B cell (primary cell): ENCODE results near the gene COX10. TPM values are rescaled to one million over a fixed set of nuclear protein-coding genes. Genes with fewer than 3 reads are reported as not detected.

Experiments
- ATAC-seq: fragments of 200-7000 bp; cut with Tn5 transposase; one replicate; pipeline ENCODE4 v1.10.0; 2021; ENCODE audit warnings: low read depth, mild to moderate bottlenecking, moderate number of reproducible peaks, moderate library complexity
- CTCF ChIA-PET: fragments of 350-600 bp; sonication (Branson Sonifier 250); formaldehyde crosslinking; loops from one replicate; lab custom pipeline; 2021; ENCODE audit warnings: antibody characterized with exemption, inconsistent platforms; lab: Charles Lee
- POLR2A ChIA-PET: fragments of 350-600 bp; sonication (Branson Sonifier 250); formaldehyde crosslinking; loops from one replicate; lab custom pipeline; 2021; ENCODE audit warnings: antibody characterized with exemption; lab: Charles Lee
- DNase-seq: peaks from one replicate; pipeline ENCODE4 v3.0.0; 2013
- H2AFZ ChIP-seq: 2 replicates; pipeline ENCODE4 v1.6.1; 2012; ENCODE audit warnings: mild to moderate bottlenecking, low read depth, low read length; ENCODE audit not compliant: insufficient read depth, poor library complexity, severe bottlenecking
- H3K27ac ChIP-seq, 2 donors: 1 replicate in 1 of 2; 2 replicates in 1 of 2; pipeline ENCODE4 v1.5.1; 2012 to 2013; ENCODE audit warnings: low read length in 2 of 2, mild to moderate bottlenecking in 2 of 2, moderate library complexity in 1 of 2
- H3K27me3 ChIP-seq, 4 experiments: fragments of 200-600 bp in 1 of 4; sonication (generic) in 1 of 4; replicated peaks in 1 of 4; 1 replicate in 2 of 4; 2 replicates in 2 of 4; pipeline versions ENCODE4 v1.6.1 to v1.7.0; 2013 to 2016; ENCODE audit warnings: low read length in 3 of 4, mild to moderate bottlenecking in 2 of 4, mixed read lengths in 1 of 4, moderate library complexity in 1 of 4; ENCODE audit not compliant: insufficient read depth in 4 of 4, control insufficient read depth in 3 of 4; ENCODE audit errors: control extremely low read depth in 1 of 4
- H3K36me3 ChIP-seq, 2 experiments: replicated peaks in 1 of 2; 1 replicate in 1 of 2; 2 replicates in 1 of 2; pipeline versions ENCODE4 v1.6.1 to v1.7.1; 2013; ENCODE audit warnings: low read length in 1 of 2; ENCODE audit not compliant: insufficient read depth in 2 of 2, control insufficient read depth in 1 of 2; ENCODE audit errors: control extremely low read depth in 1 of 2, extremely low read depth in 1 of 2
- H3K4me1 ChIP-seq, 2 donors: fragments of 200-600 bp in 1 of 2; sonication (generic) in 1 of 2; 1 replicate in 1 of 2; 2 replicates in 1 of 2; pipeline versions ENCODE4 v1.5.1 to v1.6.1; 2013 to 2017; ENCODE audit warnings: low read length in 2 of 2; ENCODE audit not compliant: control insufficient read depth in 2 of 2, insufficient read depth in 2 of 2
- H3K4me2 ChIP-seq: replicated peaks from 2 replicates; pipeline ENCODE3; 2012; ENCODE audit warnings: mild to moderate bottlenecking, low read depth, low read length; ENCODE audit not compliant: poor library complexity, severe bottlenecking
- H3K4me3 ChIP-seq, 5 experiments: fragments of 200-600 bp in 1 of 5; sonication (generic) in 1 of 5; 1 replicate in 3 of 5; 2 replicates in 2 of 5; pipeline versions ENCODE4 v1.5.1 to v1.7.0; 2011 to 2016; ENCODE audit warnings: low read length in 4 of 5, mild to moderate bottlenecking in 4 of 5, low read depth in 2 of 5, control low read depth in 1 of 5, moderate library complexity in 1 of 5; ENCODE audit not compliant: insufficient read depth in 1 of 5; ENCODE audit errors: control extremely low read depth in 1 of 5, extremely low read depth in 1 of 5
- H3K79me2 ChIP-seq: fragments of 200-600 bp; sonication (generic); one replicate; pipeline ENCODE4 v1.6.0; 2016; ENCODE audit warnings: low read length; ENCODE audit not compliant: control insufficient read depth, insufficient read depth
- H3K9ac ChIP-seq: fragments of 200-600 bp; sonication (generic); 2 replicates; pipeline ENCODE4 v1.6.1; 2017; ENCODE audit warnings: mild to moderate bottlenecking, low read length, moderate library complexity
- H3K9me3 ChIP-seq, 3 donors: one replicate each; pipeline versions ENCODE4 v1.6.1 to v1.7.1; 2013; ENCODE audit warnings: low read length in 2 of 3; ENCODE audit not compliant: control insufficient read depth in 2 of 3, insufficient read depth in 1 of 3; ENCODE audit errors: control extremely low read depth in 1 of 3
- H4K20me1 ChIP-seq: 2 replicates; pipeline ENCODE4 v1.6.0; 2012; ENCODE audit warnings: mild to moderate bottlenecking, low read length; ENCODE audit not compliant: insufficient read depth, control insufficient read depth, poor library complexity, severe bottlenecking
- H3K27ac Mint-ChIP-seq: one replicate; pipeline ENCODE4 v1.8.0; 2021; ENCODE audit warnings: mixed read lengths
- H3K27me3 Mint-ChIP-seq: one replicate; pipeline ENCODE4 v1.8.0; 2021; ENCODE audit warnings: mixed read lengths
- H3K4me1 Mint-ChIP-seq: one replicate; pipeline ENCODE4 v1.8.0; 2021; ENCODE audit warnings: mixed read lengths
- H3K4me3 Mint-ChIP-seq: one replicate; pipeline ENCODE4 v1.8.0; 2021; ENCODE audit warnings: mixed read lengths
- H3K9me3 Mint-ChIP-seq: one replicate; pipeline ENCODE4 v1.8.0; 2022; ENCODE audit warnings: mixed read lengths; ENCODE audit not compliant: insufficient read depth
- CTCF ChIP-seq: fragments of 200-600 bp; IDR thresholded peaks from one replicate; pipeline ENCODE4 v1.8.0; 2022; ENCODE audit warnings: antibody characterized with exemption, mild to moderate bottlenecking
- EZH2 ChIP-seq: IDR thresholded peaks from 2 replicates; pipeline ENCODE4 v1.6.1; 2012; ENCODE audit warnings: borderline replicate concordance, low read depth, mild to moderate bottlenecking, moderate library complexity, low read length; ENCODE audit not compliant: insufficient read depth, poor library complexity, severe bottlenecking
- WGBS: methylation state at CpG from one replicate; pipeline ENCODE4 v1.1.5; 2013; ENCODE audit warnings: missing lambda C conversion rate; ENCODE audit not compliant: insufficient coverage; 5-methylcytosine and 5-hydroxymethylcytosine counted together
- intact Hi-C: fragments of 100-400 bp; cut with micrococcal nuclease; formaldehyde crosslinking; loops from one replicate; pipeline ENCODE4 v1.10.0; 2022
- polyA plus RNA-seq: library from polyadenylated mRNA; depleted of rRNA; stranded (reverse); fragments of >200 nt; gene quantifications from 2 replicates; pipeline ENCODE4 v1.2.3, GENCODE V29; 2012
- total RNA-seq, 2 donors: library from RNA; stranded (reverse); fragments of 120-200 nt in 1 of 2; gene quantifications; 1 replicate in 1 of 2; 2 replicates in 1 of 2; pipeline versions ENCODE4 v1.2.3 to v1.2.4, GENCODE V29; 2013 to 2022

COX10 gene
- total and polyA plus RNA-seq, 2 donors (not counting 1 experiment from before 2014, with no cell fraction given) = 21.8 to 23.3 TPM

- H4K20me1 ChIP-seq = no peaks in the 10 kb centered on the region
- H3K4me3 ChIP-seq = no peak overlapping the region
- no peaks in the 10 kb centered on the region for H3K4me1 Mint-ChIP-seq
- no peaks in the 10 kb centered on the region for H3K27me3 ChIP-seq
- CTCF ChIA-PET = no interaction called here
- TF ChIP-seq EZH2 = no peak
- TF ChIP-seq CTCF = no peak
- no peak overlapping the region for H3K4me3 Mint-ChIP-seq
- no peak for DNase-seq
- no peaks in the 10 kb centered on the region for H3K4me1 ChIP-seq
- intact Hi-C loops = no loop called here
- H3K36me3 ChIP-seq = peaks cover 4 to 7% of the 10 kb centered on the region in 2 experiments
- WGBS = 100% methylated on average over 2 of the region's 6 CpGs
- no peaks in the 10 kb centered on the region for H3K79me2 ChIP-seq
- H3K27me3 Mint-ChIP-seq = no peaks in the 10 kb centered on the region
- no peaks in the 10 kb centered on the region for H3K9me3 Mint-ChIP-seq
- H3K27ac ChIP-seq = no peak overlapping the region
- POLR2A ChIA-PET = no interaction called here
- H3K9me3 ChIP-seq = no peaks in the 10 kb centered on the region
- no peak for ATAC-seq
- no peak overlapping the region for H3K9ac ChIP-seq
- H3K27ac Mint-ChIP-seq = no peak overlapping the region
- H2AFZ ChIP-seq = no peak overlapping the region
- no peak overlapping the region for H3K4me2 ChIP-seq
These were observed 22.3 kb upstream of the COX10 start for GRCh38 chr17:14046978-14047377.

GRCh38 chr17:14047591-14047990 is 21.7 kb upstream of the COX10 start:
- H3K4me1 ChIP-seq = no peaks in the 10 kb centered on the region
- H3K4me3 Mint-ChIP-seq = no peak overlapping the region
- no peak overlapping the region for H3K4me2 ChIP-seq
- no peak for DNase-seq
- no peak for ATAC-seq
- no peak overlapping the region for H3K27ac Mint-ChIP-seq
- H3K9me3 ChIP-seq = no peaks in the 10 kb centered on the region
- H3K9me3 Mint-ChIP-seq = no peaks in the 10 kb centered on the region
- WGBS = 100% methylated on average over 1 of the region's 4 CpGs
- CTCF ChIA-PET = no interaction called here
- POLR2A ChIA-PET = no interaction called here
- no peak overlapping the region for H3K9ac ChIP-seq
- no peak overlapping the region for H2AFZ ChIP-seq
- no peaks in the 10 kb centered on the region for H3K27me3 ChIP-seq
- no peak overlapping the region for H3K4me3 ChIP-seq
- no peaks in the 10 kb centered on the region for H3K79me2 ChIP-seq
- no peak overlapping the region for H3K27ac ChIP-seq
- H3K4me1 Mint-ChIP-seq = no peaks in the 10 kb centered on the region
- no peaks in the 10 kb centered on the region for H3K27me3 Mint-ChIP-seq
- no peaks in the 10 kb centered on the region for H4K20me1 ChIP-seq
- peaks cover 4 to 7% of the 10 kb centered on the region in 2 experiments for H3K36me3 ChIP-seq
- no peak for TF ChIP-seq CTCF
- no peak for TF ChIP-seq EZH2
- intact Hi-C loops = no loop called here
